ENCODE measurements around the gene APOLD1. TPM values are rescaled to one million over a fixed set of nuclear protein-coding genes. Genes with fewer than 3 reads are reported as not detected.
A peak's percentile ranks its signal among the peaks of the same experiment; 100 is the strongest.
"Not testable (repeated sequence)": the region's sequence is repeated elsewhere in the genome, so short reads cannot be mapped to it uniquely, and the experiment has no call there.

The APOLD1 gene, protein sequence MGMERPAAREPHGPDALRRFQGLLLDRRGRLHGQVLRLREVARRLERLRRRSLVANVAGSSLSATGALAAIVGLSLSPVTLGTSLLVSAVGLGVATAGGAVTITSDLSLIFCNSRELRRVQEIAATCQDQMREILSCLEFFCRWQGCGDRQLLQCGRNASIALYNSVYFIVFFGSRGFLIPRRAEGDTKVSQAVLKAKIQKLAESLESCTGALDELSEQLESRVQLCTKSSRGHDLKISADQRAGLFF
- polyA plus RNA-seq (ENCODE audit: insufficient read length in 3 of 3): 10 to 100 TPM in 1 of 3 donors, 1 to 10 TPM in 2; 8.2 to 10.3 (median 9.0) TPM
- long read RNA-seq, donor 1, full-length matches to known transcripts: 1 of 1 reads
- long read RNA-seq, donor 1, partial matches to known transcripts: 0 of 1 reads
- long read RNA-seq, donor 1, other reads (novel, unspliced or antisense): 0 of 1 reads
- long read RNA-seq, donor 2, full-length matches to known transcripts: 1 of 1 reads
- long read RNA-seq, donor 2, partial matches to known transcripts: 0 of 1 reads
- long read RNA-seq, donor 2, other reads (novel, unspliced or antisense): 0 of 1 reads
- long read RNA-seq, donor 3, full-length matches to known transcripts: 2 of 2 reads
- long read RNA-seq, donor 3, partial matches to known transcripts: 0 of 2 reads
- long read RNA-seq, donor 3, other reads (novel, unspliced or antisense): 0 of 2 reads
- long read RNA-seq, donor 4, full-length matches to known transcripts: 3 of 13 reads
- long read RNA-seq, donor 4, partial matches to known transcripts: 10 of 13 reads
- long read RNA-seq, donor 4, other reads (novel, unspliced or antisense): 0 of 13 reads
- long read RNA-seq, donor 5, full-length matches to known transcripts: 1 of 9 reads
- long read RNA-seq, donor 5, partial matches to known transcripts: 8 of 9 reads
- long read RNA-seq, donor 5, other reads (novel, unspliced or antisense): 0 of 9 reads
- long read RNA-seq, donor 6: 0 reads
- long read RNA-seq, donor 7, full-length matches to known transcripts: 5 of 27 reads
- long read RNA-seq, donor 7, partial matches to known transcripts: 22 of 27 reads
- long read RNA-seq, donor 7, other reads (novel, unspliced or antisense): 0 of 27 reads
- long read RNA-seq, donor 8, full-length matches to known transcripts: 2 of 2 reads
- long read RNA-seq, donor 8, partial matches to known transcripts: 0 of 2 reads
- long read RNA-seq, donor 8, other reads (novel, unspliced or antisense): 0 of 2 reads
- long read RNA-seq, donor 9, full-length matches to known transcripts: 4 of 9 reads
- long read RNA-seq, donor 9, partial matches to known transcripts: 5 of 9 reads
- long read RNA-seq, donor 9, other reads (novel, unspliced or antisense): 0 of 9 reads
- long read RNA-seq, donor 10, full-length matches to known transcripts: 2 of 22 reads
- long read RNA-seq, donor 10, partial matches to known transcripts: 20 of 22 reads
- long read RNA-seq, donor 10, other reads (novel, unspliced or antisense): 0 of 22 reads
- long read RNA-seq, donor 11, full-length matches to known transcripts: 2 of 2 reads
- long read RNA-seq, donor 11, partial matches to known transcripts: 0 of 2 reads
- long read RNA-seq, donor 11, other reads (novel, unspliced or antisense): 0 of 2 reads
- long read RNA-seq, donor 12, full-length matches to known transcripts: 2 of 2 reads
- long read RNA-seq, donor 12, partial matches to known transcripts: 0 of 2 reads
- long read RNA-seq, donor 12, other reads (novel, unspliced or antisense): 0 of 2 reads
- long read RNA-seq, donor 13, full-length matches to known transcripts: 2 of 2 reads
- long read RNA-seq, donor 13, partial matches to known transcripts: 0 of 2 reads
- long read RNA-seq, donor 13, other reads (novel, unspliced or antisense): 0 of 2 reads
- long read RNA-seq, donor 14: 0 reads
- long read RNA-seq, donor 15, full-length matches to known transcripts: 1 of 33 reads
- long read RNA-seq, donor 15, partial matches to known transcripts: 32 of 33 reads
- long read RNA-seq, donor 15, other reads (novel, unspliced or antisense): 0 of 33 reads
- long read RNA-seq, donor 16, full-length matches to known transcripts: 1 of 1 reads
- long read RNA-seq, donor 16, partial matches to known transcripts: 0 of 1 reads
- long read RNA-seq, donor 16, other reads (novel, unspliced or antisense): 0 of 1 reads

DNA sequence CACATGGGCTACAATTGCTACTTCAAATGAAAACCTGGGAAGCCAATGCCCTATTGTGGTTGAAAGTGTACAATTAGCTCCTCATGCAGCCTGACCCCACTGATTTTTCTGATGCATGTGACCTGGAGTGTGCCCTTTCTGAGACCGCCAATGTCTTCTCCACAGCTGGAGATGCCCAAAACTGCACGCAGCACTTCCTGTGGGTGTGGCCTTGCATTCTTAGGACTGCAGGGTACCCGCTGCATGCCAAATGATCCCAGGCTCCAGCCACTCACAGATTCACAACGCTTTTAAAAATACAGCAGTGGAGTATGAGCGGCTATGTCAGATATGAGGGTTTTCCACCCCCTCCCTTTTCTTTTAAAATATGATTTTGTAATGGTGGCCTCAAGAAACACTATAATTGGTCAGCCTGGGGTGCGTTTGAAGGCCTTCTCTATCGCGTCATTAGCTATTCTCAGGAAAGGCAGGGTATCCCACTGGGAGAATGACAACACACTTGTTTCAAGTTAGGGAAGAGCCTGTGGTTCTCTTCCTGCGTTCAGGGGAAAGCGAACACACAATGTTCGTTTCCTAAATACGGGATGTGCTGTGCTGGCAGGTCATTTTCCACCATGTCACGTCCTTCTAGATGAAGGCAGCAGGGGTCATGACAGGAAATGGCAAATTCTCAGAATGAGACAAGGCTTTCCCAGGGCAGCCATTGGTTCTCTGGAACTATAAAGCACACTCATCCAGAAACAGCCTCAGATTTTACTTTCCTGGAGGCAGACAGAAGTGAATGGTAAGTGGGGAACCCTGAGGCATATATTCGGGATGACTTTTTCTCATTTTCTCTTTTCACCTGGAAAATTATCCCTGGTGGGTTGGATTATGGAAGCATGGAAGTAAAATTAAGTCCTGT lies at the start of gene APOLD1:
APOLD1 (plus strand) TSS at position 749 of the 904 bp plus-strand sequence; CDS start at position 782, 33 bp downstream.
- DNase-seq: no peak

DNA sequence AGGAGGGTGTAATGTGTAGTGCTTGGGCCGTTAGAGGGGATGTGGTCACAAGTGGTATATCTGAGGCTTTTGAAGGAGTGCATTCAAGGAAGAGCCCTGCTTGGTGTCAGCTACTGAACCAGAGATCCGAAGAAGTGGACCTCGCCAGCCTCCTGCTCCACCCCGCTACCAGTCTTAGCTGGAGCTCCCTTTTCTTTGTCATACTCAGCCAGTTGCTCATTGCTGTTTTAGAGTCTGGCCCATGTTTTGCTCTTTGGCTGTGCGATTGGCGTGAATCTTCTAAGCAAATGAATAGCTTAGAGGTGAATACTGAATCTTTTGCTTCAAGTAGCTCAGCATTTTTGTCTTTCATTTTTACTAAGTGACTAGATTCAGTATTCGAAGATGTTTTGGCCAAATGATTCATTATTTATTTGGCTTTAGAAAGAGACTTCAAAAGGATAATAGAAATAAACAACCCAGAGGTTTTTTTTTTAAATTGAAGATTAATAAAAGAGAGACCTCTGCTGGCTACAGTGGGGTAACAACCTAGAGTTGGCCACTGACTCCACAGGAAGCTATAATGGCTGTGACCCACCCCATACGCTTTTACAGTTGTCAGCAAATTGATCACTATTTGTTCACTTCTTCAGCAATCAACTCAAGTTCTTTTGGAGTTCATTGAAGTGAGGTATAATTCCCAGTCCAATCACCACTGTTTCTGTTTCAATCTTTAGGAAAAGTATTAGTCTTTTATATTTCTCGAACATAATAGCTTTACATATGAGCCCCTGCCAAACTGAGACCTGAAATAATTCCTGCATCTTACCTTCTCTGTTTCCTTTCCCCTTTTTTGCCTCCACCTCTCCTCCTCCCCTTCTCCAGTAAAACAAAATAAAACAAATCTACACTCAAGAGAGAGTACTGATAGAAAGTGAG lies 48.4 kb upstream of the APOLD1 start:
- no peak for DNase-seq

GRCh38 chr12:12738152-12738551 lies 47.3 kb upstream of the APOLD1 start:
- DNase-seq: not testable (repeated sequence)

- no peak for DNase-seq
These were observed 43.8 kb upstream of the APOLD1 start for GRCh38 chr12:12741660-12742059.

DNA sequence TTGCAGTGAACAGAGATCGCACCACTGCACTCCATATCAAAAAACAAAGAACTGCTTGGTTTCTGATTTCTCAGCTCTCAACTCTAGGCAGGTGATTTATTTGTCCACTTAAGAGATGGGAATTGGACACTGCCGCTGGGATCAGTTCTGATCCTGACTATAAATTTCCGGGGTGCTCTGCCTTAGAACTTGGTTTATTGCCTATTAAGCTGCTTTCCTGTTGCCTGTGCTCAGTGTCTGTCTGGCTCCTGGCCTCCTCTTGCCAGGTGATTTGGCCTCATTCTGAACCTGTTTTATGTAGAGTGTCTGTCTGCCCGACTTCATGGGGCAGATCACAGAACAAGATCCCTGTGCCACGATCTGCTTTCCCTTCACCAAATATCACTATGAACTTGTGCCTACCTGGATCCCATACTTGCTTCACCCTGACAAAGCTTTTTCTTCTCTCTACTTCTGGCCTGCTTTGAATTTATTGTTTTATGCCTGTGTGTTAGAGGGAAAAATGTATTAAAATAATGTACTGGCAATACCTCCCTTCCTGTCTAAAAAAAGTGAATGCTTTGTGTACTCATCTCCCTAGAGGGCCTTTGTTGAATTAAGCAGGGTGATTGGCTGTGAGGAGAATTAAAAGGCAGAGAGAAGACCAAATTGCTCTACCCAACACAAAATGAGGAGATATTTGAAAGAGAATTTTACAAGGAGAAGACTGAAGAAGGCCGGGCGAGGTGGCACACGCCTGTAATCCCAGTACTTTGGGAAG lies 40.7 kb upstream of the APOLD1 start:
- peak; percentile 58 for DNase-seq

DNA sequence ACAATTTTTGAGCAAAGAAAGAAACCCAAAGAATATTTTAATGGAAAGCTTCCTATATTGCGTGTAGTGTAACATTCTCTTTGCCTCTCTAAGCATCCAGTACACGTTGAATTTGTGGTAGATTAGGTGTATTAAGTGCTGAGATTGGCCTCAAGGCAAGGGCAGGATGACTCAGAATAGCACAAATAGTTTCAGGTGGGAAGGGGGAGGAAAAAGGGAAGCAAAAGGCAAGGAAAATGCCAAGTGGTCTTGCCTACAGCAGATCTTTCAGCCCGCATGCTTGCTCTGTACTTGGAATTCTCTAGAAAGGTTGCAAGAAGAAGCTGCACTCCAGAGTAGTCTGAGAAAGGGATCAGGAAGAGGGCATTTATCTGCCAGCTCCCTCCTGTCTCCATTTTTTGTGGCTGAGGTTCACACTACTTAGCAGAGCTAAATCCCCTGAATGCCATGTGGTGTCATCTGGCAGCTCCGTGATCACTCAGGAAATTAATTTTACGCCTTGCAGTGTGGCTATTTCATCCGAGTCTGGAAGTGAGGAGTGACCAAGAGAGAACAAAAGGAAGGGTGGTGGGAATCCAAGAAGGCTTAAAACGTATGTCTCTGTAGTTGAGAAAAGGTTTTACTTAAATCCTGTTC lies 39.8 kb upstream of the APOLD1 start:
- no peak for DNase-seq

- no peak for DNase-seq
These were observed 38.2 kb upstream of the APOLD1 start for GRCh38 chr12:12747278-12747677.

- DNase-seq: no peak
These were observed 37.4 kb upstream of the APOLD1 start for GRCh38 chr12:12748044-12748443.

- DNase-seq: no peak
These were observed 36.0 kb upstream of the APOLD1 start for GRCh38 chr12:12749433-12749832.

DNA sequence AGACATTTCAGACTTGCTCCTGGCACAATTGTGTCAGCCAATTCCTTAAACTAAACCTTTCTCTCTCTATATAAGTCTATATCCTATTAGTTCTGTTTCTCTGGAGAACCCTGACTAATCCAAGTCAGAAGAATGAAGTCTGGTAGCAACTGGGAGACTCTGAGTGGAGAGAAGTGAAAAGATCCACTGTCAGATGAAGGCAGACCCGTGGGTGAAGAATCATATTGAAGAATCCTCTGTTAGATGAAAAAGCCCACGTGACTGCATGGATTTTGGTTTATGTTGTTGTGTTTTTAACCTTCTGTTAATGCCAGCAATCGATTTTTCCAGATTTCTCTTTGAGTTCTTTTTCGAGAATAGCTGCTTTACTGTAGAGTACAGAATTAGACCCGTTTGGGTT lies 29.5 kb upstream of the APOLD1 start:
- DNase-seq: no peak

DNA sequence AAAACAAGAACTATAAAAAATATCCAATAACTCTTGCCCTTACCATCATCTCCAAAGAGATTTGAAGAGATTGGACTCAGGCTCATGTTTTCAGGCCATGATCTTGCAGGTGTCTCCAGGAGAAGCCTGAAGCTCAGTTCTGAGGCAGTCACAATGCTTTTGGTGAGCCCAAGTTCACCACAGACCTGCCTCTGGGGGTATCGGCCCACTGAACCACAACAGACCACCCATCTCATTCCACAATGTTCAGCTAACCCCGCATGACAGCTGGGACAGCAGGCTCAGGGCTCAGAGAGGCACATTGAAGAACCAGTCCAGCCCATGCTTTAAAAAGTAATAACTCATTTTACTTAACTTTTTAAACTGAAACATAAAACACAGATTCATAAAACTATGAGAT lies 28.3 kb upstream of the APOLD1 start:
- no peak for DNase-seq

- DNase-seq: no peak
These were observed 26.1 kb upstream of the APOLD1 start for GRCh38 chr12:12759234-12759915.

GRCh38 chr12:12764824-12765223 lies 20.6 kb upstream of the APOLD1 start:
- no peak for DNase-seq

DNA sequence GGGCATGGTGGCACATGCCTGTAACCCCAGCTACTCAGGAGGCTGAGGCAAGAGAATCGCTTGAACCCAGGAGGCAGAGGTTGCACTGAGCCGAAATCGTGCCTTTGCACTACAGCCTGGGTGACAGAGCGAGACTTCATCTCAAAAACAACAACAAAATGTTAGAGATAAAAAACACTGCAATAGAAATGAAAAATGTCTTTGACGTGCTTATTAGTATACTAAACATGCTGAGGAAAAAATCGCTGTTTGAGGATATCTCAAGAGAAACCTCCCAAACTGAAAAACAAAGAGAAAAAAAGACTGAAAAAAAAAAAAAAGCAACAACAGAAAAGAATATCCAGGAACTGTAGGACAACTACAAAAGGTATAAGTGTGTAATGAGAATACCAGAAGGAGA lies 15.2 kb upstream of the APOLD1 start:
- no peak for DNase-seq

GRCh38 chr12:12774791-12775190 lies 10.7 kb upstream of the APOLD1 start:
- DNase-seq: no peak

DNA sequence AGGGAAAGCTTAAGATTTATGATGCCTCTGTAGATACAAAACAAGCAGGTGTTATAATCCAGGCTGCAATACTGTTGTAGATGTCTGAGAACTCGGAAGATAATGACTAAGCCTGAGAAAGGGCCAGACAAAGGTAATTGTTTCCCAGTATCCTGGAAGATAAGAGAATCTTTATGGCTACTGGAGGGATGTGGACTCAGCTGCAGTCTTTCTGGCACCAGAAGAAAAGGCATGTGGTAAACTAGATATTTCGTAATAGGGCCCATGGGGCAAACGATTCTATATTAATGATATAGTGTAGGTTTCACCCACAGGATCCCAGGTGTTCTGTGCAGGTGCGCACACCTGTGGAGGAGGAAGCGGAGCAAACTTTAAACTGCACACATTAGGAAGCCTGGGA lies 9.2 kb upstream of the APOLD1 start:
- DNase-seq: no peak
